B cell (primary cell): ENCODE results near the gene RHOH. TPM values are rescaled to one million over a fixed set of nuclear protein-coding genes. Genes with fewer than 3 reads are reported as not detected.

Experiments used
- ATAC-seq: fragments of 200-7000 bp; cut with Tn5 transposase; one replicate; pipeline ENCODE4 v1.10.0; 2021; ENCODE audit warnings: low read depth, mild to moderate bottlenecking, moderate number of reproducible peaks, moderate library complexity
- CTCF ChIA-PET: fragments of 350-600 bp; sonication (Branson Sonifier 250); formaldehyde crosslinking; loops from one replicate; lab custom pipeline; 2021; ENCODE audit warnings: antibody characterized with exemption, inconsistent platforms; lab: Charles Lee
- POLR2A ChIA-PET: fragments of 350-600 bp; sonication (Branson Sonifier 250); formaldehyde crosslinking; loops from one replicate; lab custom pipeline; 2021; ENCODE audit warnings: antibody characterized with exemption; lab: Charles Lee
- DNase-seq: peaks from one replicate; pipeline ENCODE4 v3.0.0; 2013
- H2AFZ ChIP-seq: 2 replicates; pipeline ENCODE4 v1.6.1; 2012; ENCODE audit warnings: mild to moderate bottlenecking, low read depth, low read length; ENCODE audit not compliant: insufficient read depth, poor library complexity, severe bottlenecking
- H3K27ac ChIP-seq, 2 donors: 1 replicate in 1 of 2; 2 replicates in 1 of 2; pipeline ENCODE4 v1.5.1; 2012 to 2013; ENCODE audit warnings: low read length in 2 of 2, mild to moderate bottlenecking in 2 of 2, moderate library complexity in 1 of 2
- H3K27me3 ChIP-seq, 4 experiments: fragments of 200-600 bp in 1 of 4; sonication (generic) in 1 of 4; replicated peaks in 1 of 4; 1 replicate in 2 of 4; 2 replicates in 2 of 4; pipeline versions ENCODE4 v1.6.1 to v1.7.0; 2013 to 2016; ENCODE audit warnings: low read length in 3 of 4, mild to moderate bottlenecking in 2 of 4, mixed read lengths in 1 of 4, moderate library complexity in 1 of 4; ENCODE audit not compliant: insufficient read depth in 4 of 4, control insufficient read depth in 3 of 4; ENCODE audit errors: control extremely low read depth in 1 of 4
- H3K36me3 ChIP-seq, 2 experiments: replicated peaks in 1 of 2; 1 replicate in 1 of 2; 2 replicates in 1 of 2; pipeline versions ENCODE4 v1.6.1 to v1.7.1; 2013; ENCODE audit warnings: low read length in 1 of 2; ENCODE audit not compliant: insufficient read depth in 2 of 2, control insufficient read depth in 1 of 2; ENCODE audit errors: control extremely low read depth in 1 of 2, extremely low read depth in 1 of 2
- H3K4me1 ChIP-seq, 2 donors: fragments of 200-600 bp in 1 of 2; sonication (generic) in 1 of 2; 1 replicate in 1 of 2; 2 replicates in 1 of 2; pipeline versions ENCODE4 v1.5.1 to v1.6.1; 2013 to 2017; ENCODE audit warnings: low read length in 2 of 2; ENCODE audit not compliant: control insufficient read depth in 2 of 2, insufficient read depth in 2 of 2
- H3K4me2 ChIP-seq: replicated peaks from 2 replicates; pipeline ENCODE3; 2012; ENCODE audit warnings: mild to moderate bottlenecking, low read depth, low read length; ENCODE audit not compliant: poor library complexity, severe bottlenecking
- H3K4me3 ChIP-seq, 5 experiments: fragments of 200-600 bp in 1 of 5; sonication (generic) in 1 of 5; 1 replicate in 3 of 5; 2 replicates in 2 of 5; pipeline versions ENCODE4 v1.5.1 to v1.7.0; 2011 to 2016; ENCODE audit warnings: low read length in 4 of 5, mild to moderate bottlenecking in 4 of 5, low read depth in 2 of 5, control low read depth in 1 of 5, moderate library complexity in 1 of 5; ENCODE audit not compliant: insufficient read depth in 1 of 5; ENCODE audit errors: control extremely low read depth in 1 of 5, extremely low read depth in 1 of 5
- H3K79me2 ChIP-seq: fragments of 200-600 bp; sonication (generic); one replicate; pipeline ENCODE4 v1.6.0; 2016; ENCODE audit warnings: low read length; ENCODE audit not compliant: control insufficient read depth, insufficient read depth
- H3K9ac ChIP-seq: fragments of 200-600 bp; sonication (generic); 2 replicates; pipeline ENCODE4 v1.6.1; 2017; ENCODE audit warnings: mild to moderate bottlenecking, low read length, moderate library complexity
- H3K9me3 ChIP-seq, 3 donors: one replicate each; pipeline versions ENCODE4 v1.6.1 to v1.7.1; 2013; ENCODE audit warnings: low read length in 2 of 3; ENCODE audit not compliant: control insufficient read depth in 2 of 3, insufficient read depth in 1 of 3; ENCODE audit errors: control extremely low read depth in 1 of 3
- H4K20me1 ChIP-seq: 2 replicates; pipeline ENCODE4 v1.6.0; 2012; ENCODE audit warnings: mild to moderate bottlenecking, low read length; ENCODE audit not compliant: insufficient read depth, control insufficient read depth, poor library complexity, severe bottlenecking
- H3K27ac Mint-ChIP-seq: one replicate; pipeline ENCODE4 v1.8.0; 2021; ENCODE audit warnings: mixed read lengths
- H3K27me3 Mint-ChIP-seq: one replicate; pipeline ENCODE4 v1.8.0; 2021; ENCODE audit warnings: mixed read lengths
- H3K4me1 Mint-ChIP-seq: one replicate; pipeline ENCODE4 v1.8.0; 2021; ENCODE audit warnings: mixed read lengths
- H3K4me3 Mint-ChIP-seq: one replicate; pipeline ENCODE4 v1.8.0; 2021; ENCODE audit warnings: mixed read lengths
- H3K9me3 Mint-ChIP-seq: one replicate; pipeline ENCODE4 v1.8.0; 2022; ENCODE audit warnings: mixed read lengths; ENCODE audit not compliant: insufficient read depth
- EZH2 ChIP-seq: IDR thresholded peaks from 2 replicates; pipeline ENCODE4 v1.6.1; 2012; ENCODE audit warnings: borderline replicate concordance, low read depth, mild to moderate bottlenecking, moderate library complexity, low read length; ENCODE audit not compliant: insufficient read depth, poor library complexity, severe bottlenecking
- WGBS: methylation state at CpG from one replicate; pipeline ENCODE4 v1.1.5; 2013; ENCODE audit warnings: missing lambda C conversion rate; ENCODE audit not compliant: insufficient coverage; 5-methylcytosine and 5-hydroxymethylcytosine counted together
- intact Hi-C: fragments of 100-400 bp; cut with micrococcal nuclease; formaldehyde crosslinking; loops from one replicate; pipeline ENCODE4 v1.10.0; 2022
- polyA plus RNA-seq: library from polyadenylated mRNA; depleted of rRNA; stranded (reverse); fragments of >200 nt; gene quantifications from 2 replicates; pipeline ENCODE4 v1.2.3, GENCODE V29; 2012
- total RNA-seq, 2 donors: library from RNA; stranded (reverse); fragments of 120-200 nt in 1 of 2; gene quantifications; 1 replicate in 1 of 2; 2 replicates in 1 of 2; pipeline versions ENCODE4 v1.2.3 to v1.2.4, GENCODE V29; 2013 to 2022

The RHOH gene
- total and polyA plus RNA-seq, 2 donors (not counting 1 experiment from before 2014, with no cell fraction given) = 118 to 209 TPM

DNA sequence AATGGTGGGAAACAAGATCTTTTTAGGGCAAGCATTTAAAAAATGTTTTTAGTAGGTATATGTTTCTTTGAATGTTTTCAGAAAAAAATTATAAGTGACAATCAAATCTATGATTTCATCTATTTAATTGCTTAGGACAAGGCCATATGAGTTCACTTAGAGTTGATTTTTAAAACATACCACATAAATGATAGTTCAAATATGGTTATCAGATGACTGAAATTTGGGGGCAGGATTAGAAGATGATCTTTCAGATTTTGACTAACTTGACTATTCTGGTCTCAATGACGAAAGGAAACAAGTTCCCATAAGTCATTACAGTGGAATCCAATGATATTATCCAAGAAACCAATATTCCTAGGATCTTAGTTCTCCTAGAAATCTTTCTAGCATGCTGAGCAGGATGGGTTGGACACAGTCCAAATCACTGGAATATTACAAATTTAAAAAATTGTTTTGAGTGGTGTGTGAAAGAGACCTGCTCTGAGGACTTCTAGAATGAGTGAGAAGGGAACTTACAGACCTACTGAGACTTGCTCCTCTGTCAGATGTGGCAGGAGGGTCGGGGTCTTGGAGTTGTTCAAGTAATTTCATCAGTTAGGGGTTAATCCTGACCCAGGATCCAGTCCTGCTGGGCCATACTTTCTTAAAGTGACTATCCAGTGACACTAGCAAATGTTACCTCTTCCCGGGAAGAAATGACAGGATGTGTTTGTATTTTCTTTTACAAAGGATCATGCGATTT, 20.0 kb downstream of the RHOH start:
- no CpG with 5 or more reads among the region's 4 CpGs for WGBS
- Histone ChIP-seq H3K4me3 (no peak overlapping the region), H3K27ac (peak overlapping the region; percentile 23 to 73), H3K36me3 (peaks cover 31 to 56% of the 10 kb centered on the region in 2 experiments), H3K9me3 (no peaks in the 10 kb centered on the region), H2AFZ (no peak overlapping the region), H3K4me2 (peak overlapping the region; percentile 27), H3K9ac (no peak overlapping the region), H3K79me2 (peaks cover 100% of the 10 kb centered on the region), H3K27me3 (no peaks in the 10 kb centered on the region), H3K4me1 (peaks cover 95% of the 10 kb centered on the region in 2 donors), H4K20me1 (peaks cover 99% of the 10 kb centered on the region)
- peaks cover 93% of the 10 kb centered on the region for H3K4me1 Mint-ChIP-seq
- intact Hi-C loops = no loop called here
- CTCF ChIA-PET = interaction anchor here (1.1 to 1.6 kb wide), 2 partner anchors 14 to 91 kb away, joined by 4 to 8 read pairs; no protein-coding TSS in a partner anchor
- H3K4me3 Mint-ChIP-seq = no peak overlapping the region
- TF ChIP-seq EZH2 = no peak
- ATAC-seq (no peak), DNase-seq (no peak)
- H3K27me3 Mint-ChIP-seq = no peaks in the 10 kb centered on the region
- peak overlapping the region; percentile 64 for H3K27ac Mint-ChIP-seq
- no peaks in the 10 kb centered on the region for H3K9me3 Mint-ChIP-seq
- POLR2A ChIA-PET = no interaction called here

DNA sequence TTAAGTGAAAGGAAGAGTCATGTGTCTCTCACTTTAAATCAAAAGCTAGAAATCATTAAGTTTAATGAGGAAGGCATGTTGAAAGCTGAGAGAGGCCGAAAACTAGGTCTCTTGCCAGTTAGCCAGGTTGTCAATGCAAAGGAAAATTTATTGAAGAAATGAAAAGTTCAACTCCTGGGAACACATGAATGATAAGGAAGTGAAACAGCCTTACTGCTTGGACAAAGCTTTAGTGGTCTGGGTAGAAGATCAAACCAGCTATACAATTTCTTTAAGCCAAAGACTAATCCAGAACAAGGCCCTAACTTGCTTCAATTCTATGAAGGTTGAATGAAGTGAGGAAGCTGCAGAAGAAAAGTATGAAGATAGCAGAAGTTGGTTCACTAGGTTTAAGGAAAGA, 24.9 kb downstream of the RHOH start:
- peaks cover 80 to 91% of the 10 kb centered on the region in 2 donors for H3K4me1 ChIP-seq
- H3K9ac ChIP-seq = no peak overlapping the region

More for the DNA sequence above, 24.9 kb downstream of the RHOH start:
- ATAC-seq = no peak
- ChIA-PET CTCF (interaction anchor here (0.8 to 4.3 kb wide), 8 partner anchors 13 to 105 kb away, joined by 3 to 17 read pairs (median 4); no protein-coding TSS in a partner anchor), POLR2A (no interaction called here)
- Mint-ChIP-seq H3K27ac (peak overlapping the region; percentile 64), H3K4me3 (peak overlapping the region; percentile 38), H3K9me3 (no peaks in the 10 kb centered on the region), H3K4me1 (peaks cover 87% of the 10 kb centered on the region), H3K27me3 (no peaks in the 10 kb centered on the region)
- TF ChIP-seq EZH2 = no peak
- DNase-seq = no peak
- Histone ChIP-seq H4K20me1 (peaks cover 99% of the 10 kb centered on the region), H3K9me3 (no peaks in the 10 kb centered on the region), H2AFZ (no peak overlapping the region), H3K4me3 (no peak overlapping the region), H3K4me2 (peak overlapping the region; percentile 3), H3K27me3 (no peaks in the 10 kb centered on the region), H3K79me2 (peaks cover 100% of the 10 kb centered on the region), H3K27ac (peak overlapping the region in 1 of 2 donors; percentile 73), H3K36me3 (peaks cover 22 to 56% of the 10 kb centered on the region in 2 experiments)
- intact Hi-C loops = loop anchor here (2.0 kb wide), 1 partner anchor 17 kb away; no protein-coding TSS in a partner anchor
- WGBS = 88% methylated on average over 1 of the region's 1 CpG
